Stimulated activated effector memory CD8-positive, alpha-beta T cell treated with anti-CD3 and anti-CD28 coated beads, Interleukin-12 subunit alpha, Interleukin-12 subunit beta, amount 100 ng/mL, for 72 hours (primary cell): ENCODE measurements around the gene UBE2QL1.
A peak's percentile ranks its signal among the peaks of the same experiment; 100 is the strongest.

Source experiments
- ATAC-seq: fragments of 150-1000 bp; cut with Tn5 transposase; 2 replicates; pipeline ENCODE4 v1.10.0; 2021
- DNase-seq, 2 donors: peaks; one replicate each; pipeline ENCODE4 v3.0.0; 2021 to 2022; ENCODE audit warnings: low spot score in 2 of 2
- H3K27ac Mint-ChIP-seq: one replicate; pipeline ENCODE4 v1.8.0; 2022; ENCODE audit warnings: mild to moderate bottlenecking, mixed read lengths
- H3K36me3 Mint-ChIP-seq: one replicate; pipeline ENCODE4 v1.8.0; 2022; ENCODE audit warnings: mild to moderate bottlenecking, mixed read lengths
- H3K4me1 Mint-ChIP-seq: one replicate; pipeline ENCODE4 v1.8.0; 2022; ENCODE audit warnings: mixed read lengths
- H3K4me3 Mint-ChIP-seq: one replicate; pipeline ENCODE4 v1.8.0; 2022; ENCODE audit warnings: mild to moderate bottlenecking, mixed read lengths
- H3K9me3 Mint-ChIP-seq: one replicate; pipeline ENCODE4 v1.8.0; 2022; ENCODE audit warnings: mixed read lengths

Gene UBE2QL1

GRCh38 chr5:6491196-6491918 is 42.7 kb downstream of the UBE2QL1 start:
- H3K27ac Mint-ChIP-seq, result no peak overlapping the region
- H3K36me3 Mint-ChIP-seq, result no peaks in the 10 kb centered on the region
- peaks cover 8% of the 10 kb centered on the region for H3K4me1 Mint-ChIP-seq
- DNase-seq, result no peak
- ATAC-seq, result no peak
- no peak overlapping the region for H3K4me3 Mint-ChIP-seq
- no peaks in the 10 kb centered on the region for H3K9me3 Mint-ChIP-seq

DNA sequence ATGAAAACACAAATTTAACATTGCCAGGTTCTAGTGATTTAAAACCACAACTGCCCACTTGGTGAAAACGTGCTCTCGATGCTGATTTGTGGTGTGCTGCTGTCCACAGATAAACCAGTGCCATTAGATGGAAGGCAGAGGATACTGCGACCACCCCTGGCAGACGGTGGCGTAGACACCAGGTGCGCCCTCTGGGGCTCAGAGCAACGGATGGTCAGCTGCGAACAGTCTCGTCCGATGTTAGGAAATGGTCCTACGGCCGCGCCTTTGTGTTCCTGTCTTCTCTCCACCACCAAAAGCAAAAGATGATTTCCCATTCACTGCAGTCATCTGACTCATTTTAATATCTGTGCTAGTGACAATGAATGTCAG is 43.2 kb downstream of the UBE2QL1 start:
- H3K9me3 Mint-ChIP-seq, result no peaks in the 10 kb centered on the region
- H3K36me3 Mint-ChIP-seq, result no peaks in the 10 kb centered on the region
- no peak for DNase-seq
- ATAC-seq, result no peak
- no peak overlapping the region for H3K27ac Mint-ChIP-seq
- H3K4me3 Mint-ChIP-seq, result no peak overlapping the region
- peaks cover 12% of the 10 kb centered on the region for H3K4me1 Mint-ChIP-seq

GRCh38 chr5:6492934-6493333 is 44.3 kb downstream of the UBE2QL1 start:
- Mint-ChIP-seq H3K36me3 (no peaks in the 10 kb centered on the region), H3K4me1 (peaks cover 18% of the 10 kb centered on the region), H3K27ac (no peak overlapping the region), H3K4me3 (no peak overlapping the region), H3K9me3 (no peaks in the 10 kb centered on the region)
- DNase-seq (no peak), ATAC-seq (peak; percentile 46)

- no peak overlapping the region for H3K4me3 Mint-ChIP-seq
- ATAC-seq (no peak), DNase-seq (no peak)
- H3K9me3 Mint-ChIP-seq, result no peaks in the 10 kb centered on the region
- no peak overlapping the region for H3K27ac Mint-ChIP-seq
- peaks cover 21% of the 10 kb centered on the region for H3K4me1 Mint-ChIP-seq
- H3K36me3 Mint-ChIP-seq, result no peaks in the 10 kb centered on the region
Measured at GRCh38 chr5:6493681-6494454, 45.2 kb downstream of the UBE2QL1 start.

- Mint-ChIP-seq H3K27ac (no peak overlapping the region), H3K4me1 (peaks cover 28% of the 10 kb centered on the region), H3K9me3 (no peaks in the 10 kb centered on the region), H3K36me3 (no peaks in the 10 kb centered on the region), H3K4me3 (no peak overlapping the region)
- no peak for DNase-seq
- ATAC-seq, result no peak
Measured at GRCh38 chr5:6494939-6495338, 46.3 kb downstream of the UBE2QL1 start.

- H3K4me3 Mint-ChIP-seq, result no peak overlapping the region
- no peak for DNase-seq
- H3K4me1 Mint-ChIP-seq, result peaks cover 28% of the 10 kb centered on the region
- ATAC-seq, result no peak
- H3K27ac Mint-ChIP-seq, result no peak overlapping the region
- H3K9me3 Mint-ChIP-seq, result no peaks in the 10 kb centered on the region
- no peaks in the 10 kb centered on the region for H3K36me3 Mint-ChIP-seq
Measured at GRCh38 chr5:6495433-6496206, 47.0 kb downstream of the UBE2QL1 start.

GRCh38 chr5:6496207-6496584 is 47.5 kb downstream of the UBE2QL1 start:
- H3K27ac Mint-ChIP-seq, result no peak overlapping the region
- no peaks in the 10 kb centered on the region for H3K9me3 Mint-ChIP-seq
- no peak overlapping the region for H3K4me3 Mint-ChIP-seq
- ATAC-seq (peak; percentile 94), DNase-seq (peak in 1 of 2 donors; percentile 62)
- H3K36me3 Mint-ChIP-seq, result no peaks in the 10 kb centered on the region
- peaks cover 28% of the 10 kb centered on the region for H3K4me1 Mint-ChIP-seq

DNA sequence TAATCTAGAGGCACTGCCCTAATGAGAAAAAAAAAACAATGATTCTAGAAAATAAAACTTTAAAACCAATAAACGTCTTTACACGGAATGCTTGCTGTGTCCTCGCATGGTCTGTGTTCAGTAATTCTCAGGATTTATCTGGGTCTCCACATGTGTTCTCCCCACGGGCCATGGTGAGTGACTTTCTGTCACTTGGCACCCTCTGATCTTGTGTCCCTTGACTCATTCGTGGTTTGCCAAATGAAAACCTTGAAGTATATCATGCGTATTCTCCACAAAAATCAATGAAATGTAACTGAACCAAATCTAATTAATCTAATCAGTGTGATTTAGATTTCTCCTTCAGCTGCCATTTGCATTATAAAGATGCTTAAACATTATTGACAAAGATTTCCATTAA is 48.0 kb downstream of the UBE2QL1 start:
- ATAC-seq, result peak; percentile 43
- no peak overlapping the region for H3K27ac Mint-ChIP-seq
- H3K9me3 Mint-ChIP-seq, result no peaks in the 10 kb centered on the region

DNA sequence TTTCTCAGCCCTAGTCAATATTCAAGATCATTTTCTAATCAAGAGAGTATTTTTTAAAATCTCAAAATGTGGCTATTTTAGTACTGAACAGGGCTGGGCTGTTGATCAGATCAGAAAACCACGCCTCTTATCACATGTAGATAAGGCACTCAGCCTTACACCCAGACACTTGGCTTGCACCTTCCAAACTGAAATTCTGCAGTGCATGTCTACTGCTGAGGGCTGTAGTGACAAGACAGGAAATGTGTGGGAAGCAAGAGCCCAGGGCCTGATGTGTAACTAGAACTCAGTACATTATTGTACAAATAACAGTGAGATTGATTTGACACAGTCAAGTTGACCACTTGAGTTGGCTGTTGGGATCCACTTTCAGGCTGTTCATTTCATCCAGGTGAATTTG is 48.6 kb downstream of the UBE2QL1 start:
- H3K9me3 Mint-ChIP-seq, result no peaks in the 10 kb centered on the region
- ATAC-seq (peak; percentile 33), DNase-seq (no peak)
- H3K4me3 Mint-ChIP-seq, result no peak overlapping the region
- no peaks in the 10 kb centered on the region for H3K36me3 Mint-ChIP-seq
- H3K27ac Mint-ChIP-seq, result no peak overlapping the region
- peaks cover 28% of the 10 kb centered on the region for H3K4me1 Mint-ChIP-seq

More for the DNA sequence above, 48.0 kb downstream of the UBE2QL1 start:
- DNase-seq, result no peak
- no peaks in the 10 kb centered on the region for H3K36me3 Mint-ChIP-seq
- H3K4me1 Mint-ChIP-seq, result peaks cover 28% of the 10 kb centered on the region
- H3K4me3 Mint-ChIP-seq, result no peak overlapping the region

- Mint-ChIP-seq H3K36me3 (no peaks in the 10 kb centered on the region), H3K4me3 (no peak overlapping the region), H3K9me3 (no peaks in the 10 kb centered on the region), H3K27ac (peak overlapping the region; percentile 20), H3K4me1 (peaks cover 28% of the 10 kb centered on the region)
- DNase-seq (no peak), ATAC-seq (peak; percentile 45)
Measured at GRCh38 chr5:6498968-6499367, 50.3 kb downstream of the UBE2QL1 start.

- ATAC-seq (no peak), DNase-seq (no peak)
- Mint-ChIP-seq H3K27ac (no peak overlapping the region), H3K9me3 (no peaks in the 10 kb centered on the region), H3K4me1 (peaks cover 16% of the 10 kb centered on the region), H3K4me3 (no peak overlapping the region), H3K36me3 (no peaks in the 10 kb centered on the region)
Measured at GRCh38 chr5:6501701-6502100, 53.0 kb downstream of the UBE2QL1 start.

DNA sequence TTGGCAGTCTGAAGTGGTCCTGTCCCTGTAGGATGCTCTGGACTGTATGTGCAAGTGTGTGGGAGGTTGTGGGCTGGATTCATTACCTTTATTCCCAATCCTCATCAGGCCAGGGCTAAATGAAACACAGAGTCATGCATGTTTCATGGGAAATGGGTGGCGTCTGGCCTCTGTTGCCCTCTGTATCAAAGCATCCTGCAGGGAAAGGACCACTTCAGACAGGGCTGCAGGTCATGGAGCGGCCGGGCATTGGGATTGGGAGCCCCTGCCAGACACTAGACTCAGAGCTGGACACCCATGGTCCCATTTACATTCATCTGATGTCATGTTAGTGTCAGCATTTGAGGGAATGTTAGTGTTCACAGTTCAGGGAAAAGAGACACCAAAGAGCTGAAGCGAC is 53.8 kb downstream of the UBE2QL1 start:
- Mint-ChIP-seq H3K9me3 (no peaks in the 10 kb centered on the region), H3K4me3 (no peak overlapping the region), H3K36me3 (no peaks in the 10 kb centered on the region), H3K4me1 (peaks cover 12% of the 10 kb centered on the region), H3K27ac (no peak overlapping the region)
- no peak for ATAC-seq
- DNase-seq, result no peak

DNA sequence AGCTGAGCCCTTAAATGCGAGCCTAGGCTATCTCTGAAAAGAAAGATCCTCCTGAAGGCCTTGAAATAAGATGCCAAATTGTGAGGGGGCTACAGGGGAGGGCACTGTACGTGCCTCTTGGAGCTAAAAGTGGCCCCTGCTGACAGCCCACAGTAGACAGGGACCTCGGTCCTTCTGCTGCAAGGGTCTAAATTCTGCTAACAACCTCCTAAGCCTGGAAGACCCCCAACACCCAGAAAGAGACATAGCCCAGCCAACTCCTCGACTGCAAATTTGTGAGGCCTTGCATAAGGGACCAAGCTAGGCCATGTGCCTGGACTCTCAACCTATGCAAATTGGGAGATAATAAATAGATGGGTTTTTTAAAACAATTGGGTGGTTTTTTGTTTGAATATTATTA is 54.7 kb downstream of the UBE2QL1 start:
- no peak for DNase-seq
- Mint-ChIP-seq H3K27ac (no peak overlapping the region), H3K36me3 (peaks cover 3% of the 10 kb centered on the region), H3K9me3 (no peaks in the 10 kb centered on the region), H3K4me3 (no peak overlapping the region), H3K4me1 (peaks cover 10% of the 10 kb centered on the region)
- ATAC-seq, result no peak

DNA sequence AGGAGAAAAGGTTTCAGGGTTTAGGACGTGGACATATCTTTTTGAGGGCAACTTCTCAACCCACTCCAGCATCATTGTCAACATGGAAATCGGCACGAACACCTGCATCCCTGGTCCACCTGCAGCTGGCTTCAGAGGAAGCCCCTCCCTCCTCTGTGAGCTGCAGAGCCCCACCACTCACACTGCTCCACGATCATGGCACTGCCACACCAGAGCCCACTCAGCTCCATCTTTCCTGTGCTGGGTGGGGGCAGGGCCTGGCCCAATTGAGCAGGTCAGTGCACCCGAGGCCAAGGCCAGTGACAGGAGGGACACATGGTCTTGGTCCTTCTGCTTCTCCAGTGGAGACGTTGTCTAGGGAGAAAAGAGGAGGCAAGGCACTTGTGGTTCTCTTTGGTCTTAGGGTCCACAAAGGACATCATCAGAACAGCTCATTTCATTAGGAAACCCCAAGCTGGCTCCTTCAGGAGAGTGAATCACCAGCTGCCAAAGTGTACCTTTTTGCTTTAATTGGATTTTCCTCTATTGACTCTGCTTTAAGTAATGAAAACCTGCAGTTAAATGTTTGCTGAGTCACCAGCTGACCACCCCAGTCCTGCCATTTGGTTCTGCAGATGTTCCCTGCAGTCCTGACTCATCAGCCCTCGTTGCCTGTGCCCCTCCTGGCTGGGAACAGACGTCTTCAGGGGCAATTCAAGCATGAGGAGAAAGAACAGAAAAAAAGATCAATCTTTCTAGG is 56.2 kb downstream of the UBE2QL1 start:
- Mint-ChIP-seq H3K4me1 (no peaks in the 10 kb centered on the region), H3K9me3 (no peaks in the 10 kb centered on the region), H3K36me3 (peaks cover 6% of the 10 kb centered on the region), H3K4me3 (no peak overlapping the region), H3K27ac (no peak overlapping the region)
- ATAC-seq (no peak), DNase-seq (no peak)

GRCh38 chr5:6505416-6505755 is 56.7 kb downstream of the UBE2QL1 start:
- Mint-ChIP-seq H3K36me3 (peaks cover 6% of the 10 kb centered on the region), H3K4me3 (no peak overlapping the region), H3K4me1 (no peaks in the 10 kb centered on the region), H3K9me3 (no peaks in the 10 kb centered on the region), H3K27ac (no peak overlapping the region)
- ATAC-seq (no peak), DNase-seq (no peak)
